Activated CD8-positive, alpha-beta memory T cell treated with anti-CD3 and anti-CD28 coated beads for 24 hours (primary cell): ENCODE measurements around the gene SYNJ1.
"Not testable (repeated sequence)": the region's sequence is repeated elsewhere in the genome, so short reads cannot be mapped to it uniquely, and the experiment has no call there.

Experiments used
- DNase-seq: peaks from one replicate; pipeline ENCODE4 v3.0.0-alpha.2; 2020

The SYNJ1 gene

GRCh38 chr21:32727687-32728455 is at the start of gene SYNJ1:
Gene SYNJ1 (minus strand): TSS chr21:32728013. CDS start chr21:32726895, 1,118 bp downstream.
- DNase-seq = peak; percentile 98

- DNase-seq = no peak
Measured at GRCh38 chr21:32777269-32777668, 49.5 kb upstream of the SYNJ1 start.

- DNase-seq = no peak
Measured at GRCh38 chr21:32776743-32777142, 48.9 kb upstream of the SYNJ1 start.

GRCh38 chr21:32773048-32773344 is 45.2 kb upstream of the SYNJ1 start:
- DNase-seq = not testable (repeated sequence)

GRCh38 chr21:32772281-32773047 is 44.7 kb upstream of the SYNJ1 start:
- DNase-seq = peak; percentile 79

GRCh38 chr21:32770871-32771523 is 43.2 kb upstream of the SYNJ1 start:
- DNase-seq = peak; percentile 76

GRCh38 chr21:32768530-32768929 is 40.7 kb upstream of the SYNJ1 start:
- no peak for DNase-seq

GRCh38 chr21:32765058-32765457 is 37.2 kb upstream of the SYNJ1 start:
- DNase-seq = no peak

- DNase-seq = no peak
Measured at GRCh38 chr21:32764186-32764585, 36.4 kb upstream of the SYNJ1 start.

GRCh38 chr21:32757804-32758203 is 30.0 kb upstream of the SYNJ1 start:
- DNase-seq = no peak

GRCh38 chr21:32756096-32756495 is 28.3 kb upstream of the SYNJ1 start:
- DNase-seq = no peak

GRCh38 chr21:32753818-32754585 is 26.2 kb upstream of the SYNJ1 start:
- DNase-seq = no peak

- DNase-seq = no peak
Measured at GRCh38 chr21:32750405-32750804, 22.6 kb upstream of the SYNJ1 start.

- DNase-seq = no peak
Measured at GRCh38 chr21:32749662-32750061, 21.8 kb upstream of the SYNJ1 start.

GRCh38 chr21:32748529-32748928 is 20.7 kb upstream of the SYNJ1 start:
- no peak for DNase-seq

- DNase-seq = no peak
Measured at GRCh38 chr21:32747396-32747795, 19.6 kb upstream of the SYNJ1 start.

- DNase-seq = not testable (repeated sequence)
Measured at GRCh38 chr21:32746711-32747110, 18.9 kb upstream of the SYNJ1 start.

GRCh38 chr21:32742396-32742795 is 14.6 kb upstream of the SYNJ1 start:
- DNase-seq = no peak

- no peak for DNase-seq
Measured at GRCh38 chr21:32741336-32741735, 13.5 kb upstream of the SYNJ1 start.

GRCh38 chr21:32739946-32740345 is 12.1 kb upstream of the SYNJ1 start:
- DNase-seq = no peak

- not testable (repeated sequence) for DNase-seq
Measured at GRCh38 chr21:32736083-32736482, 8.3 kb upstream of the SYNJ1 start.

GRCh38 chr21:32735524-32735923 is 7.7 kb upstream of the SYNJ1 start:
- DNase-seq = no peak

- DNase-seq = no peak
Measured at GRCh38 chr21:32733990-32734613, 6.3 kb upstream of the SYNJ1 start.
